Measurements from ENCODE around the gene NAGLU. TPM values are rescaled to one million over a fixed set of nuclear protein-coding genes. Genes with fewer than 3 reads are reported as not detected.
A peak's percentile ranks its signal among the peaks of the same experiment; 100 is the strongest.
"Not testable (repeated sequence)": the region's sequence is repeated elsewhere in the genome, so short reads cannot be mapped to it uniquely, and the experiment has no call there.

NAGLU gene
- total RNA-seq, 3 donors from 2014 or later = 28.9 to 51.8 (median 35.6) TPM

- intact Hi-C loops (cut with DNase I, micrococcal nuclease) = no loop called here
- TF ChIP-seq CTCF (IDR thresholded peaks at IDR 0.05) = no peak
- Histone ChIP-seq H3K4me1 (ENCODE audit: low read depth) (peaks cover 23% of the 10 kb centered on the region), H3K4me3 (peak overlapping the region; percentile 72), H3K36me3 (ENCODE audit: low read depth) (no peaks in the 10 kb centered on the region), H3K9me3 (no peaks in the 10 kb centered on the region)
- peak in 1 of 3 donors; percentile 56 for DNase-seq
- ATAC-seq = peak; percentile 0
These were observed 640 bp upstream of the NAGLU start for GRCh38 chr17:42535155-42536047.

- H3K9me3 ChIP-seq = no peaks in the 10 kb centered on the region
- no peaks in the 10 kb centered on the region for H3K36me3 ChIP-seq (ENCODE audit: low read depth)
- ATAC-seq (peak; percentile 70), DNase-seq (peak; percentile 84 to 93 (median 91))
- H3K4me1 ChIP-seq (ENCODE audit: low read depth) = peaks cover 22% of the 10 kb centered on the region
- H3K4me3 ChIP-seq = peak overlapping the region; percentile 72
- intact Hi-C loops (cut with DNase I, micrococcal nuclease) = no loop called here
- no peak for TF ChIP-seq CTCF (IDR thresholded peaks at IDR 0.05)
These were observed 523 bp downstream of the NAGLU start for GRCh38 chr17:42536372-42537155.

GRCh38 chr17:42537156-42537805 is 1.2 kb downstream of the NAGLU start:
- intact Hi-C loops (cut with DNase I, micrococcal nuclease) = no loop called here
- no peaks in the 10 kb centered on the region for H3K9me3 ChIP-seq
- ATAC-seq (no peak), DNase-seq (peak in 2 of 3 donors; percentile 58 to 63)
- H3K4me1 ChIP-seq (ENCODE audit: low read depth) = peaks cover 27% of the 10 kb centered on the region
- no peak for TF ChIP-seq CTCF (IDR thresholded peaks at IDR 0.05)
- H3K36me3 ChIP-seq (ENCODE audit: low read depth) = no peaks in the 10 kb centered on the region
- H3K4me3 ChIP-seq = no peak overlapping the region

GRCh38 chr17:42537826-42538451 is 1.9 kb downstream of the NAGLU start:
- H3K4me1 ChIP-seq (ENCODE audit: low read depth) = peaks cover 29% of the 10 kb centered on the region
- no peak for ATAC-seq
- no peak for TF ChIP-seq CTCF (IDR thresholded peaks at IDR 0.05)
- intact Hi-C loops (cut with DNase I, micrococcal nuclease) = no loop called here
- no peaks in the 10 kb centered on the region for H3K36me3 ChIP-seq (ENCODE audit: low read depth)
- H3K4me3 ChIP-seq = no peak overlapping the region
- no peaks in the 10 kb centered on the region for H3K9me3 ChIP-seq
- DNase-seq = no peak

GRCh38 chr17:42538482-42538881 is 2.4 kb downstream of the NAGLU start:
- H3K4me3 ChIP-seq = no peak overlapping the region
- no peak for ATAC-seq
- peak in 1 of 3 donors; percentile 43 for DNase-seq
- intact Hi-C loops (cut with DNase I, micrococcal nuclease) = no loop called here
- no peaks in the 10 kb centered on the region for H3K9me3 ChIP-seq
- no peak for TF ChIP-seq CTCF (IDR thresholded peaks at IDR 0.05)
- H3K36me3 ChIP-seq (ENCODE audit: low read depth) = no peaks in the 10 kb centered on the region
- H3K4me1 ChIP-seq (ENCODE audit: low read depth) = peaks cover 29% of the 10 kb centered on the region

GRCh38 chr17:42540558-42540957 is 4.5 kb downstream of the NAGLU start:
- ATAC-seq; H3K9me3 ChIP-seq; intact Hi-C loops (cut with DNase I, micrococcal nuclease); H3K36me3 ChIP-seq (ENCODE audit: low read depth); H3K4me3 ChIP-seq: not testable (repeated sequence)
- peak in 1 of 3 donors; percentile 9 for DNase-seq
- peaks cover 26% of the 10 kb centered on the region for H3K4me1 ChIP-seq (ENCODE audit: low read depth)

Measured in mucosa of descending colon (tissue), 3 donors.